ENCODE measurements around the gene IL18.
"Not testable (repeated sequence)": the region's sequence is repeated elsewhere in the genome, so short reads cannot be mapped to it uniquely, and the experiment has no call there.

Gene IL18

DNA sequence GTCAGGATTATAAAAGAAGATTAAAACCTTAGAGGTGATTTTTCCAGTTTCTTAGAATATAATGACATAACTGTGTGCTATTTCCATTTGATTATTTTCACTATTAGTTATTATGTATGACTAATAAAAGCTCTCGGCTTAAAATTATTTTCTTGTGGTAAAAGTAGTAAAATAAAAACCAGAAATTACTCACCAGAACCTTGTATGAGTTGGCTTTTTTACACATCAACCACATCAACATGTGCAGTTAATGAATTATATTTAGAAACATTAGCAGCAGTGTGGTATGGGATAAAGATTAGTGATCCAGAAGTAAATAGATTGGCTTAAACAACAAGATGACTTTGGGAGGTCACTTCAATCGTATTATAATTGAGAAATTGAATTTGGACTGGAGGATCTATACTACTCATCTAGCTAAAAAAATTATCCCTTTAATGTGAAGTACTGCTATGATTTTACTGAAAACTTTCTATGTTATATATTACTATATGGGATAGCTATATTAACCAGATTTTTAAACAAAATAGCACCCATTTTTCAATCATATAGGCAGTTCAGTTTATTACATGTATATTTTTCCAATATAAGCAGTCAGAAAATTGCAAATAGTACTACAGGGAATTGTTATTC lies 8.6 kb upstream of the IL18 start:
- no peak for DNase-seq (ENCODE audit: low read depth in 2 of 2)

DNA sequence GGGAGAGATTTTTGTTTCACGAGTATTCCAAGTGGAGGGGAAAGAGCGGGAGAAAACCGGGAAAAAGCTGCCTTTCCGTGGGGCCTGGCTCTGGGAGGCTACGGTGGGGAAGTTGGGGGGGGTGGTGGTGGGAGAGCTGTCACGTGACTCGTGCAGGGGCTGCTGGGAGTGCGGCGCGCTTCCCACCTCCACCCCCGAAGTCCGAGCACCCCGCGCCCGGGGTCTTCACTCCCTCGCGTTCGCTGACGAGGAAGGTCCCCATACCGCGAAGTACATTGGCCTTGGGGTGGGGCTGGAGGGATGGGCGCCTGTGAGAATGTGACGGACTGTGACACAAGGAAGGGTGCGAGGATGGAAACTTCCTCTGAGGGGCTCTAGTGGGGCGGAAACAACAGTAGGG lies 3.3 kb upstream of the IL18 start, which contains the start of gene TEX12:
Gene TEX12 (plus strand): TSS at position 228 of the 400 bp plus-strand sequence. CDS start 1,897 bp downstream, outside the sequence.
- no peak for DNase-seq (ENCODE audit: low read depth in 2 of 2)

DNA sequence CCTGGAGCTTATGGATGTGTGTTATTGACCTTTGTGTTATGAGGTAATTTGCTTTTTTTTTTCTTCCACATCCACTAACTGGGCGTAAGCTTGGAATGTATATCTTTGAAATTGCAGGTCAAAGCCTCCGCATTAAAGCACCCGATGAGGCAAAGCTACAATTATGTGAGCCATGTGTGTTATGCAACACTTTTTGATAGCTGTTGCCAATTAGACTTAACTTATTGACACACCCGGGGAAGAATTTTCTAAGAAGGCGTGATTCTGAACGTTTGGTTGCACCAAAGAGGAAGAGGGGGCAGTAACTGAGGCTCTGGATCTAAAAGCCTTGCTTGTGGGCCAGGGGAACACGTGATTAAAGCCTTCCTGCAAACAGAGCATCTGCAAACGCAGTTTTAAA lies 2.7 kb upstream of the IL18 start:
- DNase-seq (ENCODE audit: low read depth in 2 of 2), result no peak

DNA sequence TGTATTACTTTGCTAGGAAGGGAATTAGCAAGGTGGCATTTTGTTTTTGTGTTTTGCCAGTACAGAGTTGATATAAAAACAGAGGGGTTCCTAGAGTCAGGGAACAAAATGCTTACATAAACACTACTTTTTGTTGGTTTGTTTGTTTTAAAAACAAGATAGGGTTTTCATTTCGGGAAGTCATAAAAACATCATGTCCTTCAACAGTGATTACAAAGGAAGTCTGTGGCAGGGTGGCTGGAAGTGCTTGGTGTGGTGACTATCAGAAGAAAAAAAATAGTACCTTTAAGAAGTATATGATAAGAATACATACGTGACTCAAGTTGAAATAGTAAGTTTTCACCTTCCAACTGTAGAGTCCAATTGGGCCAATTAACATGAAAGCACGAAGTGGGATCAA lies 1.2 kb upstream of the IL18 start:
- no peak for DNase-seq (ENCODE audit: low read depth in 2 of 2)

DNA sequence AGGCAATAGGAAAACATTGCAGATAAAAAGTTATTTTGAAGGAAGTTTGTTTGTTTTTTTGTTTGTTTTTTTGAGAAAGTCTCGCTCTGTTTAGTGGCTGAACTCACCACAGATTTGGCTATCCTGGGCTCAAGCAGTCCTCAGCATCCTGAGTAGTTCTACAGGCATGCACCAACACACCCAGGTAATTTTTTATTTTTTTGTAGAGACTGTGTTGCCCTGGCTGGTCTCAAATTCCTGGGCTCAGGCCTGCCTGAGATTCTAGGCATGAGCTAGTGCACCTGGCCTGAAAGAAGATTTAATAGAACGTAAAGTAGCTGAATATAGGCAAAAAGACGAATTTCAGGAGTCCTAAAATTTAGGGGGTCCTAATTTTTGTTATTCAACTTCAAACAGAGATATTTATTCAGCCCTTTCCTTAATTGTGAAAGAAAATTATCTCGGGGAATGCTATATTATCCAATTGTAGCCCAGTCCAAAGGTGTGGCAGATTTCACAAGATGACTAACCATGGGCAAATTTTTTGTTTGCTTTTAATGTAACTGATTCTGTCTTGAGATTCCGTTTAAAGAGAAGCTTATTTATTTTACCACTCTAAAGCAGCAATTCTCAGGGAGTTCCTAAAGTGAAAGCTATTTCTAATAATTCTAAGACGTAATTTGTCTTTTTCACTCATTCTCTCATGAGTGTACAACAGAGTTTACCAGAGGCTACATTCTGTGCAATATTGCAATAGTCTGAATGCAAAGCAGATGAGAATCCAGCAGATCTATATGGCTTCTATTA lies 940 bp downstream of the IL18 start:
- DNase-seq (ENCODE audit: low read depth in 2 of 2), result no peak

DNA sequence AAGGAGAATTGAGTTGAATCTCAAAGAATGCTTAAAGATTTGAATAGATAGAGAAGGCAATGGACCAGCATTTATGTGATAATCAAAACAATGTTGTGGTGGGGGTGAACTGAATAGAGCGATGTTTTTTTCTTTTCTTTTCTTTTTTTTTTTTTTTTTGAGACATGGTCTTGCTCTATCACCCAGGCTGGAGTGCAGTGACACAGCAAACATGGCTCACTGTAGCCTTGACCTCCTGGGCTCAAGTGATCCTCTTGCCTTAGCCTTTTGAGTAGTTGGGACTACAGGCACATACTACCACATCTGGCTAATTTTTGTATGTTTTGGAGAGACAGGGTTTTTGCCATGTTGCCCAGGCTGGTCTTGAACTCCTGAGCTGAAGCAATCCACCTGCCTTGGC lies 1.7 kb downstream of the IL18 start:
- not testable (repeated sequence) for DNase-seq (ENCODE audit: low read depth in 2 of 2)

DNA sequence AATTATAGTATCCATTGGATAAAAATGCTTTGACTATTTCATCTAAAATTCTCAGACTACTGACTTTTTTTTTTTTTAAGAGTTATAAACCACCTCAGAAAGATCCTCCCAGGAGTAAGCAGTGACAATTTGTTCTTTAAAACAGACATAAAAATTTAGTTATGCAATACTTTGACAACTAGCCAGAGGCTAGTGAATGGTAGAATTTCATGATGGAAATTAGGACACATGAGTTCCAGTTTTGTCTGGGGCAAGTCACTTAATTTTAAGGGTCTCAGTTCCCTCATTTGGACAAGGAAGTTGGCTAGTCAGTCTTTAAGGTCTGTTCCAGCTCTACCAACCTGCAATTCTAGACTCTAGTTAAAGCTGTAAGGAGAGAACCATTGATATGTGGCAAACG lies 2.9 kb downstream of the IL18 start:
- no peak for DNase-seq (ENCODE audit: low read depth in 2 of 2)

DNA sequence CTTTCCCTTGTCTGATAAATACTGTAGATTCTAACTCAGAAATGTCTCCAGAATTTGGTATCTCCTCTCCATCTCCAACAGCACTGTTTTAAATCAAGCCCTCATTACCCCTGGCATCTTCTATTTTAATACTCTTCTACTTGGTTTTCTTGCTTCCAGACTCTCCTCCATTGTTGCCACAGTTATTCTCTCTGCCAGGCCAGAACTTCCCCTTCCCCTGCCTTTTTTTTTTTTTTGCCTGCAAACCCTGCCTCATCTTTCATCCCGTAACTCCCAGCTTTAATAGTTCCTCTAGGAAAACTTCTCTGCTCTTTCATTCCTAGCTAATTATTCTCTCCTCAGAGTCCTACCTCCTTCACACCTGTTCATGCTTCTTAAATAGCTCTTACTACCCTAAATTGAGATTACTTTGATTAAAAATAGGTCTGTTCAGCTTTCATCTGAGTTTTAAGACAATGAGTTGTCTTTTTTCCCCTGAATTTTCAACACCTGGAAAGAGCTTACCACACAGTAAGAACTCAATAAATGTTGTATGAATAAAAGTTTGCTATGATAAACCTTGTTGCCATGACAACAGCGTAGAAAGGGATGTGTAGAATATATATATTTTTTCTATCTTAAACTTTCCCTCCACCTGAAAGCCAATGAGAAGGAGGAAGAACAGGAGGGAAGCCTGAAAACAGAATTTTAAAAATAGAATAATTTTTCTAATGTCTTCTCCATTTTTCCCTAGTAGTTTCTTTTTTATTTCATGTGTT lies 3.6 kb downstream of the IL18 start:
- DNase-seq (ENCODE audit: low read depth in 2 of 2), result no peak

DNA sequence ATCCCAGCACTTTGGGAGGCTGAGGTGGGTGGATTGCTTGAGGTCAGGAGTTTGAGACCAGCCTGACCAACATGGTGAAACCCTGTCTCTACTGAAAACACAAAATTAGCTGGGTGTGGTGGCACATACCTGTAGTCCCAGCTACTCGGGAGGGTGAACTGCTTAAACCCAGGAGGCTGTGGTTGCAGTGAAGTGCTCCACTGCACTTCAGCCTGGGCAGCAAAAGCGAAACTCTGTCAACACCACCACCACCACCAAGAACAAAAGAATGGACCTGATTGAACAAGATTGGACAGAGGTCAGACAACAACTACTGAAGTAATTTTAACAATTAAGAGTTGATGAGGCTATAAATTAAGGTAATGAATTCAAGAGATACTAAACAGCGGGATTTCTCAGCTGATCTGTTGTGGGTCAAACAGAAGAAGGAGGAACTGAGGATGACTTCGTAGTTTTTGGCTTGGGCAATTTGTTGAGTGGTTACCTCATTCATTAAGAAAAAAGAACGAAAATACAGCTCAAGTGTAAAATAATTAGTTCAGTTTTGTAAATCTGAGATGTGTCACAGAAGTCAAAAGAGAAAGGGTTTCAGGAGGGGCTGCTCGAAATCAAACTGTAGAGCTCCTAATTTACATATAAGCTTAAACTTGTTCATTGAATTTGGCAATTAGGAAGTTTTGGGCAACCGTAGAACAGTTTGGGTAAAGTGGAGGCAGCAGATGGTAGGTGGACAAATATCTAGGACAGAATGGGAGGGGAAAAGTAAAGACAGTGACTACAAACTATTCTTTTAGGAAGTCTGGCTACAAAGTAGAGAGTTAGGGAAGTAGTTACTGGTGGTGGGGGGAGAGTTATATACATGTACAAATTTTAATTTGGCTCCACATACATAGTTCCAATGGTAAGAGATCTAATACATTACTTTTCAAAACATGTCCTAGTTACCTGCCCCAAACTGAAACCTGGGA lies 4.5 kb downstream of the IL18 start:
- no peak for DNase-seq (ENCODE audit: low read depth in 2 of 2)

DNA sequence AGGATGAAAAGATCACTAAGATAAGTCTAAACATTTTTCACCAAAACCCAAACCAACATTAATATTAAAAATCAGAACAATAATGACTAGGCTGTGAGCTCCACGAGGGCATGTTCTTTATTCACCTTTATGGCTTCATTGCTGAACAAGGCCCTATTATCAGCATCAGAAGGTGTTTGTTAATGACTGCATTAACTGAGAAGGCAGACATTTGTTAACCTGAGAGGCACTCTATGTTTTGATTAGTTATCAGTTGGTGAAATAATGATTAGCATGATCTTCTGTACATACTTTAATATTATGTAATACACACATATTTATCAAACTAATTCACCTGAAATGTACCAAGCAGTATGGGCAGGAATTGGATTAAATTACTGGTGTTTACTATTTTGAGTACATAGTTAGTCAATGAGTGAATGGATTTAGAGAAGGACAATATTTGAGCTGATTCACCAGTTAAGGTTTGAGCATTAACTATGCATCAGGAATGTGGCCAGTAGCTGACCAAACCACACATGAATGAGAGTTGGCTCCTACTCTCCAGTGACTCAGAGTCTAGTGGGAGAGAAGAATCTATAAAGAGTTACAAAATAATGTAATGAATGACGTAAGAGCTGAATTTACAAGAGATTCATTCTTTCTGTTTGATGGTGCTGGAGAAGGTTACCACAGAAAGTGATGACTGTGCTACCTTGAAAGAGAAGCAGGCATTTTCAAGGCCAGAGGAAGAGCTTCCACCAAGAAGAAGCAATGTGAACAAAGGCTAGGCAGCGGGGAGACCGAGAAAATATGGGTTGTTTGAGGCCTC lies 6.7 kb downstream of the IL18 start:
- DNase-seq (ENCODE audit: low read depth in 2 of 2), result no peak

DNA sequence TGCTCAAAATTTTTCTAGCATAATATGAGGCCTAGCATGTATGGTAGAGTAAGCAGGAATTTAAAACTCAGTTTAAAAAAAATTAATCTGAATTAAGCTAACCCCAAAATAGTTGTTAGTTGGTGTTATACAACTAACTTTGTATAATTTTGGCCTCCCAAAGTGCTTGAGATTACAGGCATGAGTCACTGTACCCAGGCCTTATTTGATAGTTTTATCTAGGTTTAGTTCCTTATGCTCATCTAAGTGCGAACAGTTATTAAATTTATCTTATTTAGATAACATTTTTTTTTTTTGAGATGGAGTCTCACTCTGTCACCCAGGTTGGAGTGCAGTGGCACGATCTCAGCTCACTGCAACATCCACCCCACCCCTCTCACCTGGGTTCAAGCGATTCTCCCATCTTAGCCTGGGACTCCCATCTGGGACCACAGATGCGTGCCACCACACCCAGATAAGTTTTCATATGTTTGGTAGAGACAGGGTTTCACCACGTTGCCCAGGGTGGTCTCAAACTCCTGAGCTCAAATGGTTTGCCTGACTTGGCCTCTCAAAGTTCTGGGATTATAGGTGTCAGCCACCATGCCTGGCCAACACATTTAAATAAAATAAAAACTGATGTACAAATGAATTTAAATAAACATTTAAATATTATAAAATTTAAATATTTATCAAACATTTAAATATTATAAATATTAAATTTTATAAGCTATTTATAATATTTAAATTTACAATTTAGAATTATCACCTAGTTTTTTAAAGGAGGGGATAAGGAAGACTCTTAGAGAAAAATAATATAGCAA lies 7.5 kb downstream of the IL18 start:
- DNase-seq (ENCODE audit: low read depth in 2 of 2), result no peak

DNA sequence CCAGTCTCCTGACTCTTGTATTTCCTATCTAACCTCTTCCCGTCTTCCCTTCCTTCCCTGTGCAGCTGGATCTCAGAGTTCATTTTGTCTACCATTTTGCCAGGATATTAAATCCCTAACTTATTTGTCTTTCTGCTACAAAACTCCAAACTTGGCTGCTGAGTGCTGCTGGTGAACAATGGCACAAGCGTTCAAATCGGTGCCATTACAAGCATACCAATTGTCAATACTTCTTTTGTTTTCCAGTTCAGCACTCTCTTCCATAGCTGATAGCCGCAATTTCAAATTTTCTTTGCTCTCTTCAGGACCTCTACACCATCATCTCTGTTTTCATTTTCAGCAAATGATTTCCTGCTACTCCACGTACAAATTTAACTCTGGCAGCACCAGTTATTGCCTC lies 13.4 kb downstream of the IL18 start:
- DNase-seq (ENCODE audit: low read depth in 2 of 2), result no peak

DNA sequence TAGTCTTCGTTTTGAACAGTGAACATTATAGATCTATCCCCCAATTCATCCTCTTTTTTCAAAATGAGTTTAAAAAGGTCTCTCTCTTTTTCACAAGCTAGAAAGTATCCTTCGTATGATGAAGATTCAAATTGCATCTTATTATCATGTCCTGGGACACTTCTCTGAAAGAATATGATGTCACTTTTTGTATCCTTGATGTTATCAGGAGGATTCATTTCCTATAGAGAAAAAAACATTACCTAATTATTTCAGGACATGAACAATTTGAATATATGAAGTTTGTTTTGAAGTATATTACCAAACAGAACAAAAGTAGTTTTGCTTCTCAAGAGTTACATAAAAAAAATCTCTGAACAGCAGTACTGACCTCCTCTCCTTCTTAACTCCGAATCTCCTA lies 20.3 kb downstream of the IL18 start:
- no peak for DNase-seq (ENCODE audit: low read depth in 2 of 2)

DNA sequence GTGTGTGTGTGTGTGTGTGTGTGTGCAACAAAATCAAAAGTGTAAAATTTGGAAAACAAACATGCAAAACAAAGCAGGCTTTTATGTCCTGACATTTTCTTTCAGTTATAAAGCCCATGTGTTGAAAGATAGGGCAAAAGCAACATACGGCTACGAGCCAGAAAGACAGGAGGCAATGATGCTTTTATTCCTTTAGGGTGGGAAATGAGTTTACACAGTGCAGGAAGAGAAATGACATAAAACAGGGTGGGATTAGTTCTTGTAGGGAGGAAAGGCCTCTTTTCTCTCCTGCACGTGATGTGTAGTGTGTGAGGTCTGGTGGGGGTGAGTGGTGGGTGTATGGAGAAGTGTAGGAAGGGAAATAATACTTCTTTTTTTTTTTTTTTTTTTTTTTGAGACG lies 29.4 kb downstream of the IL18 start:
- DNase-seq (ENCODE audit: low read depth in 2 of 2), result no peak

DNA sequence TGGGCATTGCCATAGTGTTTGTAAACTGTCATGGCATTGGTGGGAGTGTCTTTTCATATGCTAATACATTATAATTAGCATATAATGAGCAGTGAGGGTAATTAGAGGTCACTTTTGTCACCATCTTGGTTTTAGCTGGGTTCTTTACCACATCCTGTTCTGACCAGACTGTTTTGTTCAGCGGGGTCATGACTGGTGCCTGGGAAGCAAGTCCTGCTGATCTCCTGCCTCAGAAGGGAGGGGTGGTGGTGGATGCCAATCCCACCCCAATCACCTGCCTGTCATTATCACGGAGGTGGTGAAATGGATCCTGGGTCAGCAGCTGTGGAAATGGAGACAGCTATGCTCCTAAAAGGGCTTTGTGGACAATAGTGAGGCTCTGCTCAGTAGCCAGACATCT lies 31.2 kb downstream of the IL18 start:
- no peak for DNase-seq (ENCODE audit: low read depth in 2 of 2)

DNA sequence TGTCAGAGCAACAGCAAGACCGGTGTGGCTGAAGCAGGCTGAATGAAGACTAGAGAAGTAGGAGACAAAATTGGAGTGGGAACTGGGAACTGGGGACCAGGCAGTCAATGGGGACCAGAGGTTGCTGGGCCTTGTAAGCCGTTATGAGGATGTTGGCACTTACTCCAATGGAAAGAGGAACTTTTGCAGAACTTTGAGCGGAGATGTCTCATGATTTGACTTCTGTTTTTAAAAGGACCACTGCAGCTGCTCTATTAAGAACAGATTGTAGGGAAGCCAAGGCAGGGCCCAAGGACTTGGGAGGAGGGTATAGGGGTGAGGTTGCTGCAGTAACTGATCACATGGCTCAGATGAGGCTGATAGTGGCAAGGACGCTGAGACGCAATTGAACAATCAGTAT lies 34.2 kb downstream of the IL18 start:
- no peak for DNase-seq (ENCODE audit: low read depth in 2 of 2)

DNA sequence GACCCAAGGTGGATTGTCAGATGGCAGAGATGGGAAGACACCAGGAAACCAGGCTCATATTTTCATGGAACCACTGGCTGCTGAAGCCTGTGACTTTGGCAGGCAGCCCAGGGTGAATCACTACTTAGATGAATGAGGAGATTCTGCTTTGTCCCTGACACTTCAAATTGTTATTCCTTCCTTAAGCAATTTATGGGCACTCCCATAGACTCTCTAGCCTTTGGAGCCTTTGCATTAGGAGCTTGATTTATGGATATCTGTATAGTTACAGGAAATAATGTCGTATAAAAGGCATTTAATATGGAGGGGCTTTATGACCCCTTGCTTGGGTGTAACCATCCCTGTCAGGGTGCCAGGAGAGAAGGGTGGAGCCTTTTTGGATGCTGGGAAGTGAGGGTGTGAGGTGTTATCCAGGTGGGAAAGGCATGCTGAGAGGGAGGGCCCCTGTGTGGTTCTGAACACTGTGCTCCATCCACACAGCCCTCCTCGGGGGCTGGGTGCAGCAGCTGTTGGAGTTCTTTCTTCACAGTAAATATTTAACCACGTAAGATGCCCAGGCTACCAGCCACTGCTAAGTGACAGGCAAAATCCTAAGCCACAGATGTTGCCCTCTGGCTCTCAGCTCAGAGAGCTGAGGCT lies 35.3 kb downstream of the IL18 start:
- no peak for DNase-seq (ENCODE audit: low read depth in 2 of 2)

DNA sequence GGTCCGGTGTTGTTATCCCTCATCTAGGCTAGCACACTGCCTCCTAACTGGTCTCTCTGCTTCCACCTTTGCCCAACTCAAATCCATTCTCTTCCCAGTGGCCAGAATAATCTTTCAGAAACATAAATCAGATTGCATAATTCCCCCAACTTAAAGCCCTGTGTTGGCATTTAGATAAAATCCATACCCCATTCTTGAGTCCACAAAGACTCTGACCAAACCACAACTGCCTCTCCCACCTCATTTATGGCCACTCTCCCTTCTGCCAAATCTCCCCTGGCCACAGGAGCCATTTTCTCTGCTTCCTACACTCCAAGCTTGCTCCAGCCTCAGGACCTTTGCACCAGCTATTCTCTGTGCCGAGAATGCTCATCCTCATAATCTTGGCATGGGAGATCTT lies 36.8 kb downstream of the IL18 start:
- no peak for DNase-seq (ENCODE audit: low read depth in 2 of 2)

DNA sequence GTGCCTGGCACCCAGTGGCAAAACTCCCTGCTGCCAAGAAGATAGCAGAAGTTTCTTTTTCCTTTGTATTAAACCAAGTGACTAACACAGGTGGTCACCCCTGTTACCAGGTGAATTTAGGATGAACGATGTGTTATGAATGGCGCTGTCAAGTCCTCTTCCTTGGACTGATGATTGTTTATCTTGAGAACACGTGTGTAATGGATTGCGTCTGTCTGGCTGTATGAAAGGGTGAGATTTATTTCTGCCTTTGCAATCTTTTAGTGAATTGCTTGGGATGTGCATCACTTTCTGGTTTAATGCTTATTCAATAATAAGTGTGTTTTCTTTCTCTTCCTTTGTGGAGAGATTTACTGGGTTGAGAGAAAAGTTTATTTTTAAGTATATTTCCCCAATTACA lies 40.8 kb downstream of the IL18 start:
- no peak for DNase-seq (ENCODE audit: low read depth in 2 of 2)
